CD14-positive monocyte (primary cell): Measurements from ENCODE around the gene TP73. TPM values are rescaled to one million over a fixed set of nuclear protein-coding genes. Genes with fewer than 3 reads are reported as not detected.

Experiments
- DNase-seq, 3 donors: peaks; one replicate each; pipeline ENCODE4 v3.0.0-alpha.2; 2011 to 2022
- H2AFZ ChIP-seq: 2 replicates; pipeline ENCODE4 v1.6.0; 2012; ENCODE audit warnings: mild to moderate bottlenecking, low read depth, low read length, inconsistent platforms; ENCODE audit not compliant: insufficient read depth, poor library complexity, severe bottlenecking
- H3K27ac ChIP-seq, 2 donors: 1 replicate in 1 of 2; 2 replicates in 1 of 2; pipeline ENCODE4 v1.5.1; 2012 to 2013; ENCODE audit warnings: low read length in 2 of 2, control low read depth in 1 of 2, inconsistent platforms in 1 of 2, low read depth in 1 of 2, mild to moderate bottlenecking in 1 of 2
- H3K27me3 ChIP-seq, 2 donors: one replicate each; pipeline versions ENCODE4 v1.6.0 to v1.6.1; 2011 to 2013; ENCODE audit warnings: low read length in 2 of 2; ENCODE audit not compliant: control insufficient read depth in 2 of 2, insufficient read depth in 2 of 2
- H3K36me3 ChIP-seq, 2 donors: replicated peaks in 1 of 2; 1 replicate in 1 of 2; 2 replicates in 1 of 2; pipeline versions ENCODE4 v1.5.1 to v1.6.1; 2012 to 2013; ENCODE audit warnings: low read length in 2 of 2, control low read depth in 1 of 2, inconsistent platforms in 1 of 2, mild to moderate bottlenecking in 1 of 2; ENCODE audit not compliant: insufficient read depth in 2 of 2, control insufficient read depth in 1 of 2
- H3K4me1 ChIP-seq, 2 donors: 1 replicate in 1 of 2; 2 replicates in 1 of 2; pipeline versions ENCODE4 v1.5.1 to v1.6.1; 2012 to 2013; ENCODE audit warnings: low read length in 2 of 2, control low read depth in 1 of 2, inconsistent platforms in 1 of 2, mild to moderate bottlenecking in 1 of 2, moderate library complexity in 1 of 2; ENCODE audit not compliant: insufficient read depth in 2 of 2, control insufficient read depth in 1 of 2
- H3K4me2 ChIP-seq: replicated peaks from 2 replicates; pipeline ENCODE3; 2012; ENCODE audit warnings: low read length, moderate library complexity, mild to moderate bottlenecking; ENCODE audit not compliant: poor library complexity, severe bottlenecking; ENCODE audit errors: extremely low read depth
- H3K4me3 ChIP-seq, 3 experiments: fragments of 200-600 bp in 1 of 3; sonication (generic) in 1 of 3; replicated peaks in 1 of 3; 1 replicate in 2 of 3; 2 replicates in 1 of 3; pipeline ENCODE4 v1.5.1; 2011 to 2013; ENCODE audit warnings: low read length in 3 of 3, mild to moderate bottlenecking in 3 of 3, control low read depth in 2 of 3, low read depth in 2 of 3, inconsistent platforms in 1 of 3, moderate library complexity in 1 of 3
- H3K79me2 ChIP-seq: 2 replicates; pipeline ENCODE4 v1.6.0; 2012; ENCODE audit warnings: mild to moderate bottlenecking, control low read depth, inconsistent platforms, low read length, moderate library complexity; ENCODE audit not compliant: insufficient read depth
- H3K9ac ChIP-seq: 2 replicates; pipeline ENCODE4 v1.6.0; 2017; ENCODE audit warnings: low read length, mild to moderate bottlenecking; ENCODE audit not compliant: insufficient read depth, poor library complexity, severe bottlenecking
- H3K9me3 ChIP-seq, 2 donors: replicated peaks in 1 of 2; 1 replicate in 1 of 2; 2 replicates in 1 of 2; pipeline versions ENCODE4 v1.5.1 to v1.6.1; 2012 to 2013; ENCODE audit warnings: low read length in 2 of 2, control low read depth in 1 of 2; ENCODE audit not compliant: control insufficient read depth in 1 of 2, insufficient read depth in 1 of 2
- H4K20me1 ChIP-seq: 2 replicates; pipeline ENCODE4 v1.6.0; 2012; ENCODE audit warnings: mild to moderate bottlenecking, low read length, control low read depth, moderate library complexity; ENCODE audit not compliant: insufficient read depth
- H3K27ac Mint-ChIP-seq, 7 donors: one replicate each; pipeline ENCODE4 v1.8.0; 2020; ENCODE audit warnings: mild to moderate bottlenecking in 7 of 7, mixed read lengths in 7 of 7, moderate library complexity in 6 of 7, inconsistent platforms in 2 of 7
- H3K27me3 Mint-ChIP-seq, 3 donors: one replicate each; pipeline ENCODE4 v1.8.0; 2021 to 2022; ENCODE audit warnings: low read depth in 3 of 3, mild to moderate bottlenecking in 3 of 3, mixed read lengths in 3 of 3, moderate library complexity in 3 of 3, inconsistent platforms in 1 of 3
- H3K36me3 Mint-ChIP-seq, 2 donors: one replicate each; pipeline ENCODE4 v1.8.0; 2020; ENCODE audit warnings: mixed read lengths in 2 of 2, inconsistent platforms in 1 of 2, mild to moderate bottlenecking in 1 of 2
- H3K4me1 Mint-ChIP-seq: one replicate; pipeline ENCODE4 v1.8.0; 2020; ENCODE audit warnings: mild to moderate bottlenecking, mixed read lengths
- H3K4me3 Mint-ChIP-seq, 2 donors: one replicate each; pipeline ENCODE4 v1.8.0; 2020; ENCODE audit warnings: mild to moderate bottlenecking in 2 of 2, mixed read lengths in 2 of 2, moderate library complexity in 1 of 2
- H3K9me3 Mint-ChIP-seq, 7 donors: one replicate each; pipeline ENCODE4 v1.8.0; 2020 to 2022; ENCODE audit warnings: mixed read lengths in 7 of 7, mild to moderate bottlenecking in 6 of 7, moderate library complexity in 6 of 7, inconsistent platforms in 2 of 7
- WGBS: methylation state at CpG from one replicate; pipeline ENCODE4 v1.1.5; 2013; ENCODE audit warnings: missing lambda C conversion rate; ENCODE audit not compliant: insufficient coverage; 5-methylcytosine and 5-hydroxymethylcytosine counted together
- intact Hi-C, 2 donors: fragments of 100-400 bp; cut with micrococcal nuclease; formaldehyde crosslinking; loops; one replicate each; pipeline versions ENCODE4 v1.15.0 to v1.15.1; 2023
- polyA plus RNA-seq, 3 donors: library from polyadenylated mRNA; depleted of rRNA in 1 of 3; unstranded in 2 of 3; stranded (reverse) in 1 of 3; fragments of 300-500 nt in 2 of 3; fragments of >200 nt in 1 of 3; fragmentation: Illumina TruSeq in 2 of 3; gene quantifications; 1 replicate in 2 of 3; 2 replicates in 1 of 3; pipeline ENCODE4 v1.2.3, GENCODE V29; 2012 to 2021
- TF ChIP-seq, protein P1 (sequence below): fragments of 200-600 bp; IDR thresholded peaks from one replicate; pipeline ENCODE4 v1.8.0; 2022; ENCODE audit warnings: antibody characterized with exemption, mild to moderate bottlenecking

Gene TP73
- polyA plus RNA-seq, 3 donors, result 0.21 to 0.42 TPM; not detected in 1

DNA sequence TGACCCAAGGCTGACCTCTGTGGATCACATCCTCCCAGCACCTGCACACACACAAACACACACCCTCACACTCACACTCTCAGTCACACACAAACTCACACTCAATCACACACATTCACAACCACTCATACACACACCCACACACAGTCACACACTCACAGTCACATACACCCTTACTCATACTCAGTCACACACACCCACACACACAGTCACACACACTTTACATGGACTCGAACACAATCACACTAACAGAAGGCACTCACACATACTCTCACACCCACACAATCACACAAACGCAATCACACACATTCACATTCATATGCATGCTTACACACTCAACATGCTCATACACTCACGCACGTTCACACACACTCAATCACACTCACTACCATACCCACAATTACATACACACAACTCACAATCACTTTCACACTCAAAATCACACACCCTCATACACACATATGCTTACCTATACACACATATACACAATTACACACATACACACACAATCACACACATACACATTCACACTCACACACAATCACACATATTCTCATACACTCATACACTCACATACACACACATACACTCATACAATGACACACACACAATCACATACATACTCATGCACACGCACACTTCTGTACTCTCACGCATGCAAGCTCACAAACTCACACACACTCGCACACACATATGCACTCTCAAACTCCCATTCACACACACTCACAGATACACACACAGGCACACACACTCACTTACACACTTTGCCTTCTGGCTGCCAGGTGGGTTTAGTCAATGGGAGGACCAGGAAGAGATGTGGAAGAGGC, 47.1 kb upstream of the TP73 start:
- Histone ChIP-seq H3K27ac (no peak overlapping the region), H3K4me3 (no peak overlapping the region), H3K9ac (no peak overlapping the region), H3K4me1 (peaks cover 11 to 16% of the 10 kb centered on the region in 2 donors), H4K20me1 (no peaks in the 10 kb centered on the region), H2AFZ (no peak overlapping the region), H3K36me3 (no peaks in the 10 kb centered on the region), H3K27me3 (no peaks in the 10 kb centered on the region), H3K4me2 (no peak overlapping the region), H3K9me3 (no peaks in the 10 kb centered on the region), H3K79me2 (no peaks in the 10 kb centered on the region)
- intact Hi-C loops, result no loop called here
- TF ChIP-seq, protein P1, sequence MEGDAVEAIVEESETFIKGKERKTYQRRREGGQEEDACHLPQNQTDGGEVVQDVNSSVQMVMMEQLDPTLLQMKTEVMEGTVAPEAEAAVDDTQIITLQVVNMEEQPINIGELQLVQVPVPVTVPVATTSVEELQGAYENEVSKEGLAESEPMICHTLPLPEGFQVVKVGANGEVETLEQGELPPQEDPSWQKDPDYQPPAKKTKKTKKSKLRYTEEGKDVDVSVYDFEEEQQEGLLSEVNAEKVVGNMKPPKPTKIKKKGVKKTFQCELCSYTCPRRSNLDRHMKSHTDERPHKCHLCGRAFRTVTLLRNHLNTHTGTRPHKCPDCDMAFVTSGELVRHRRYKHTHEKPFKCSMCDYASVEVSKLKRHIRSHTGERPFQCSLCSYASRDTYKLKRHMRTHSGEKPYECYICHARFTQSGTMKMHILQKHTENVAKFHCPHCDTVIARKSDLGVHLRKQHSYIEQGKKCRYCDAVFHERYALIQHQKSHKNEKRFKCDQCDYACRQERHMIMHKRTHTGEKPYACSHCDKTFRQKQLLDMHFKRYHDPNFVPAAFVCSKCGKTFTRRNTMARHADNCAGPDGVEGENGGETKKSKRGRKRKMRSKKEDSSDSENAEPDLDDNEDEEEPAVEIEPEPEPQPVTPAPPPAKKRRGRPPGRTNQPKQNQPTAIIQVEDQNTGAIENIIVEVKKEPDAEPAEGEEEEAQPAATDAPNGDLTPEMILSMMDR, result no peak
- H3K4me3 Mint-ChIP-seq, result no peak overlapping the region
- DNase-seq, result no peak
- H3K9me3 Mint-ChIP-seq, result no peaks in the 10 kb centered on the region
- 99% methylated on average over 6 of the region's 7 CpGs for WGBS
- peaks cover 18% of the 10 kb centered on the region for H3K4me1 Mint-ChIP-seq
- H3K27me3 Mint-ChIP-seq, result peaks cover 0 to 5% (median 3%) of the 10 kb centered on the region in 3 donors
- no peak overlapping the region for H3K27ac Mint-ChIP-seq
- H3K36me3 Mint-ChIP-seq, result no peaks in the 10 kb centered on the region

DNA sequence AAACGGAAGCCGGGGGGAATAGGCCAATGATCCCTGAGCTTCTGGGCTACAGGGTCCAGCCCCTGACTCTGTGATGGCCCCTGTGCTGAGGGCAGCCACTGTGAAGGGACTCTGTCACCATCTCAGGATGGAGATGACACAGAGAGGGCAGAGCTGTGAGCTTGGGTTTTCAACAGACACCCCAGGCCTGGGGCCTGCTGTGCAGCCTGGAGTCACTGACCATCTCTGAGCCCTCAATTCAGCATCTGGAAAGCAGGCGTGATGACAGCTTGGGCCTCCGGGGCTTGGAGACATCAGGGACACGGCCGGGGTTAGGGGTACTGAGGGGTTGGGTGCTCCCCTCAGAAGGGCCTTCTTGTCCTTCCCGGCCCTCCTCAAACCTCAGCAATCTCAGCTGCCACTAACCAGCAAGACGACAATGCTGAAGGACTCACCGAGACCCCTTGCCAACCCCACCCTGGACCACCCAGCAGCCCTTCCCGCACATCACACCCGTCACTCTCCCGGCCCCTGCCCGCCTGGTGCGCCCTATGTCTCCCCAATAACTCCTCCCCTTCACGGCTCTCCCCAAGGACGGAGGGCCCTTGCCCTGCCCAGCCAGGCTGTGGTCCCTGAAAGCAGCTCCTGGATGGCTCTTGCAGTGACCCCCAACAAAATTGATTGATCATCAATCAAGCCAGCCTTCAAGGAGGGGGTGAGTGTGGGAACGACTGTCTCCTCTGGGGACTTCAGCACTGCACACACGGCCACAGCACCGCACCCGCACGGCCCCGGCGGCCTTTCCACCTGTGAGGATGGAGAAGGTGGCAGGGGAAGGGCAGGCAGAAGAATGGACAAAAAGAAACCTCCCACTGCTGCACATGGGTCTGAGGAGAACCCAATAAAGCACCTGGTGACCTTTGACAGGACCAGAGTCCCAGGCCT, 45.3 kb upstream of the TP73 start:
- H2AFZ ChIP-seq, result no peak overlapping the region
- H3K4me2 ChIP-seq, result no peak overlapping the region
- no peaks in the 10 kb centered on the region for H4K20me1 ChIP-seq
- no peak overlapping the region for H3K27ac Mint-ChIP-seq
- peaks cover 11 to 18% (median 11%) of the 10 kb centered on the region in 3 donors for H3K27me3 Mint-ChIP-seq
- intact Hi-C loops, result no loop called here
- H3K27me3 ChIP-seq, result peaks cover 0 to 10% of the 10 kb centered on the region in 2 donors
- no peak overlapping the region for H3K27ac ChIP-seq
- no peaks in the 10 kb centered on the region for H3K79me2 ChIP-seq
- H3K4me1 Mint-ChIP-seq, result peaks cover 30% of the 10 kb centered on the region
- H3K4me3 ChIP-seq, result no peak overlapping the region
- 92% methylated on average over 12 of the region's 23 CpGs for WGBS
- TF ChIP-seq, protein P1, result no peak
- DNase-seq, result no peak
- peaks cover 24 to 31% of the 10 kb centered on the region in 2 donors for H3K4me1 ChIP-seq
- no peaks in the 10 kb centered on the region for H3K36me3 Mint-ChIP-seq
- H3K9me3 ChIP-seq, result no peaks in the 10 kb centered on the region
- H3K9ac ChIP-seq, result no peak overlapping the region
- no peak overlapping the region for H3K4me3 Mint-ChIP-seq
- H3K9me3 Mint-ChIP-seq, result no peaks in the 10 kb centered on the region
- H3K36me3 ChIP-seq, result no peaks in the 10 kb centered on the region
